ENCODE measurements around the gene SIX4.

DNA sequence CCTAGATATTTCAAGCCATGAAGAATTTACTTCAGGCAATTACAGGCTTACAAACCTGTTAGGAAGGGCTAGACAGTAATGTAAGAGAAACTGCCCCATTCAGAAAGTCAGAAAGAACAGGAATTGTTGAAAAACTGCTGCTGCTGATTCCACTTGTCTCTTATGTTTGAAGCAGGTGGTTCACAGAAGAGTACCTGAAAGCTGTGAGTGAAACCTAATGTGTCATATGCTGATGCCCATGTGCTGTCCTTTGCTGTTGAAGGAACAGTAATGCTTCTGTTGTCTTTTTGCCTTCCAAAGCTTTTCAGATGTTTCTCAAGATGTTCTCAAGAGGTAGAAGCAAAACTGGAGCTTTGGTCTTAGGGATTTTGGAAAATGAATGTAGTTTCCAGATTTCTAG, 49.4 kb upstream of the SIX4 start:
- no peak for TF ChIP-seq POLR2A (conservative IDR thresholded peaks at IDR 0.05)
- TF ChIP-seq, protein P1, sequence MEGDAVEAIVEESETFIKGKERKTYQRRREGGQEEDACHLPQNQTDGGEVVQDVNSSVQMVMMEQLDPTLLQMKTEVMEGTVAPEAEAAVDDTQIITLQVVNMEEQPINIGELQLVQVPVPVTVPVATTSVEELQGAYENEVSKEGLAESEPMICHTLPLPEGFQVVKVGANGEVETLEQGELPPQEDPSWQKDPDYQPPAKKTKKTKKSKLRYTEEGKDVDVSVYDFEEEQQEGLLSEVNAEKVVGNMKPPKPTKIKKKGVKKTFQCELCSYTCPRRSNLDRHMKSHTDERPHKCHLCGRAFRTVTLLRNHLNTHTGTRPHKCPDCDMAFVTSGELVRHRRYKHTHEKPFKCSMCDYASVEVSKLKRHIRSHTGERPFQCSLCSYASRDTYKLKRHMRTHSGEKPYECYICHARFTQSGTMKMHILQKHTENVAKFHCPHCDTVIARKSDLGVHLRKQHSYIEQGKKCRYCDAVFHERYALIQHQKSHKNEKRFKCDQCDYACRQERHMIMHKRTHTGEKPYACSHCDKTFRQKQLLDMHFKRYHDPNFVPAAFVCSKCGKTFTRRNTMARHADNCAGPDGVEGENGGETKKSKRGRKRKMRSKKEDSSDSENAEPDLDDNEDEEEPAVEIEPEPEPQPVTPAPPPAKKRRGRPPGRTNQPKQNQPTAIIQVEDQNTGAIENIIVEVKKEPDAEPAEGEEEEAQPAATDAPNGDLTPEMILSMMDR (IDR thresholded peaks at IDR 0.05 in 2 of 3, conservative IDR thresholded peaks at IDR 0.05 in 1 of 3; ENCODE audit: insufficient read depth in 2 of 3, low read depth in 1 of 3, low read length in 3 of 3), result no peak
- no peak for TF ChIP-seq YY1 (IDR thresholded peaks at IDR 0.05; ENCODE audit: borderline replicate concordance in 1 of 3, control insufficient read depth in 1 of 3, extremely low read depth in 1 of 3, insufficient read depth in 3 of 3, insufficient read length in 1 of 3, insufficient replicate concordance in 2 of 3, low read depth in 1 of 3, low read length in 2 of 3)
- no peak for TF ChIP-seq HNRNPLL (IDR thresholded peaks at IDR 0.05; ENCODE audit: low read depth, low read length, poor library complexity, severe bottlenecking)
- no peak for TF ChIP-seq CEBPB (tag; IDR thresholded peaks at IDR 0.05)
- no peak for TF ChIP-seq EZH2 (IDR thresholded peaks at IDR 0.05; ENCODE audit: borderline replicate concordance, low read depth, low read length)

All from K562 (cell line).